Gastroesophageal sphincter (tissue), 4 donors: ENCODE results near the gene TTC14. TPM values are rescaled to one million over a fixed set of nuclear protein-coding genes. Genes with fewer than 3 reads are reported as not detected.
A peak's percentile ranks its signal among the peaks of the same experiment; 100 is the strongest.

Source experiments
- ATAC-seq: fragments of 150-250 bp; one replicate; pipeline ENCODE4 v1.9.1; 2016; ENCODE audit warnings: mild to moderate bottlenecking, moderate library complexity
- H3K27ac ChIP-seq, 4 donors: fragments of 200-600 bp; sonication (generic) in 3 of 4; 1 replicate in 3 of 4; 2 replicates in 1 of 4; pipeline ENCODE4 v1.5.1; 2016 to 2019
- H3K27me3 ChIP-seq: fragments of 200-600 bp; sonication (generic); one replicate; pipeline ENCODE4 v1.5.1; 2019
- H3K36me3 ChIP-seq, 2 donors: fragments of 200-600 bp; sonication (generic); one replicate each; pipeline ENCODE4 v1.5.1; 2019; ENCODE audit warnings: control low read depth in 1 of 2
- H3K4me1 ChIP-seq, 3 donors: fragments of 200-600 bp; sonication (generic); 1 replicate in 2 of 3; 2 replicates in 1 of 3; pipeline ENCODE4 v1.5.1; 2016 to 2019; ENCODE audit warnings: control low read depth in 2 of 3
- H3K4me3 ChIP-seq, 2 donors: fragments of 200-600 bp; sonication (generic); one replicate each; pipeline ENCODE4 v1.5.1; 2019; ENCODE audit warnings: mild to moderate bottlenecking in 1 of 2, moderate library complexity in 1 of 2
- H3K9me3 ChIP-seq, 3 donors: fragments of 200-600 bp; sonication (generic); one replicate each; pipeline ENCODE4 v1.5.1; 2017 to 2019; ENCODE audit warnings: control low read depth in 2 of 3
- EP300 ChIP-seq: sonication (generic); formaldehyde crosslinking; IDR thresholded peaks from one replicate; pipeline ENCODE4 v1.6.1; 2017; ENCODE audit warnings: antibody characterized with exemption, mild to moderate bottlenecking
- POLR2A ChIP-seq, 2 donors: fragments of 450-650 bp; IDR thresholded peaks; one replicate each; pipeline ENCODE4 v1.6.1; 2017; ENCODE audit warnings: antibody characterized with exemption in 2 of 2, mild to moderate bottlenecking in 2 of 2, moderate library complexity in 1 of 2
- POLR2AphosphoS5 ChIP-seq: sonication (generic); formaldehyde crosslinking; IDR thresholded peaks from one replicate; pipeline ENCODE4 v1.6.1; 2017; ENCODE audit warnings: antibody characterized with exemption
- WGBS, 2 donors: methylation state at CpG; one replicate each; pipeline ENCODE4 v1.1.5; 2018; ENCODE audit warnings: low coverage in 1 of 2; 5-methylcytosine and 5-hydroxymethylcytosine counted together
- total RNA-seq, 4 donors: library from RNA; depleted of rRNA; stranded (reverse); fragments of >200 nt; gene quantifications; one replicate each; pipeline ENCODE4 v1.1.0, GENCODE V29; 2016
- TF ChIP-seq, protein P1 (sequence below), 4 experiments: fragments of 200-600 bp in 2 of 4; fragments of 450-650 bp in 2 of 4; sonication (generic) in 1 of 4; IDR thresholded peaks; one replicate each; pipeline ENCODE4 v1.5.1; 2017 to 2019; ENCODE audit warnings: antibody characterized with exemption in 4 of 4, mild to moderate bottlenecking in 2 of 4, moderate library complexity in 2 of 4

The TTC14 gene, protein sequence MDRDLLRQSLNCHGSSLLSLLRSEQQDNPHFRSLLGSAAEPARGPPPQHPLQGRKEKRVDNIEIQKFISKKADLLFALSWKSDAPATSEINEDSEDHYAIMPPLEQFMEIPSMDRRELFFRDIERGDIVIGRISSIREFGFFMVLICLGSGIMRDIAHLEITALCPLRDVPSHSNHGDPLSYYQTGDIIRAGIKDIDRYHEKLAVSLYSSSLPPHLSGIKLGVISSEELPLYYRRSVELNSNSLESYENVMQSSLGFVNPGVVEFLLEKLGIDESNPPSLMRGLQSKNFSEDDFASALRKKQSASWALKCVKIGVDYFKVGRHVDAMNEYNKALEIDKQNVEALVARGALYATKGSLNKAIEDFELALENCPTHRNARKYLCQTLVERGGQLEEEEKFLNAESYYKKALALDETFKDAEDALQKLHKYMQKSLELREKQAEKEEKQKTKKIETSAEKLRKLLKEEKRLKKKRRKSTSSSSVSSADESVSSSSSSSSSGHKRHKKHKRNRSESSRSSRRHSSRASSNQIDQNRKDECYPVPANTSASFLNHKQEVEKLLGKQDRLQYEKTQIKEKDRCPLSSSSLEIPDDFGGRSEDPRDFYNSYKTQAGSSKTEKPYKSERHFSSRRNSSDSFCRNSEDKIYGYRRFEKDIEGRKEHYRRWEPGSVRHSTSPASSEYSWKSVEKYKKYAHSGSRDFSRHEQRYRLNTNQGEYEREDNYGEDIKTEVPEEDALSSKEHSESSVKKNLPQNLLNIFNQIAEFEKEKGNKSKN
- total RNA-seq: 10 to 100 TPM; 21.5 to 79.5 (median 43.5) TPM

GRCh38 chr3:180601688-180602666, at the start of gene TTC14:
TTC14 (plus strand) TSS chr3:180602163; CDS start chr3:180602262, 99 bp downstream.
- H3K4me3 ChIP-seq: peak within 1 kb of the TSS; percentile 58 to 86
- H3K27ac ChIP-seq: peak within 1 kb of the TSS; percentile 12 to 84 (median 82)
- H3K36me3 ChIP-seq: peaks cover 5 to 39% of the 10 kb centered on the region in 2 donors
- no peaks in the 10 kb centered on the region for H3K9me3 ChIP-seq
- H3K27me3 ChIP-seq: no peaks in the 10 kb centered on the region
- H3K4me1 ChIP-seq: peaks cover 5 to 17% (median 7%) of the 10 kb centered on the region in 3 donors
- peak; percentile 99 for ATAC-seq
- WGBS, 2 donors: 8 to 27% methylated on average over 9 to 11 of the region's 70 CpGs
- TF ChIP-seq POLR2AphosphoS5 (peak; percentile 83), POLR2A (IDR thresholded peaks at IDR 0.05) (peak in 1 of 2 donors; percentile 37), EP300 (no peak)
- TF ChIP-seq, protein P1, sequence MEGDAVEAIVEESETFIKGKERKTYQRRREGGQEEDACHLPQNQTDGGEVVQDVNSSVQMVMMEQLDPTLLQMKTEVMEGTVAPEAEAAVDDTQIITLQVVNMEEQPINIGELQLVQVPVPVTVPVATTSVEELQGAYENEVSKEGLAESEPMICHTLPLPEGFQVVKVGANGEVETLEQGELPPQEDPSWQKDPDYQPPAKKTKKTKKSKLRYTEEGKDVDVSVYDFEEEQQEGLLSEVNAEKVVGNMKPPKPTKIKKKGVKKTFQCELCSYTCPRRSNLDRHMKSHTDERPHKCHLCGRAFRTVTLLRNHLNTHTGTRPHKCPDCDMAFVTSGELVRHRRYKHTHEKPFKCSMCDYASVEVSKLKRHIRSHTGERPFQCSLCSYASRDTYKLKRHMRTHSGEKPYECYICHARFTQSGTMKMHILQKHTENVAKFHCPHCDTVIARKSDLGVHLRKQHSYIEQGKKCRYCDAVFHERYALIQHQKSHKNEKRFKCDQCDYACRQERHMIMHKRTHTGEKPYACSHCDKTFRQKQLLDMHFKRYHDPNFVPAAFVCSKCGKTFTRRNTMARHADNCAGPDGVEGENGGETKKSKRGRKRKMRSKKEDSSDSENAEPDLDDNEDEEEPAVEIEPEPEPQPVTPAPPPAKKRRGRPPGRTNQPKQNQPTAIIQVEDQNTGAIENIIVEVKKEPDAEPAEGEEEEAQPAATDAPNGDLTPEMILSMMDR (IDR thresholded peaks at IDR 0.05): peak in 1 of 4 experiments; percentile 8

GRCh38 chr3:180563406-180563805, 38.6 kb upstream of the TTC14 start:
- TF ChIP-seq, protein P1 (IDR thresholded peaks at IDR 0.05): no peak
- TF ChIP-seq POLR2AphosphoS5: no peak
- no peak for TF ChIP-seq EP300
- TF ChIP-seq POLR2A (IDR thresholded peaks at IDR 0.05): no peak
- H3K9me3 ChIP-seq: peaks cover 0 to 19% (median 0%) of the 10 kb centered on the region in 3 donors
- no peak for ATAC-seq
- no peaks in the 10 kb centered on the region for H3K27me3 ChIP-seq
- 68 to 72% methylated on average over 4 of the region's 4 CpGs for WGBS, 2 donors
- H3K27ac ChIP-seq: no peak overlapping the region
- H3K4me1 ChIP-seq: no peaks in the 10 kb centered on the region
- no peaks in the 10 kb centered on the region for H3K36me3 ChIP-seq
- H3K4me3 ChIP-seq: no peak overlapping the region

GRCh38 chr3:180564676-180565075, 37.3 kb upstream of the TTC14 start:
- ATAC-seq: no peak

DNA sequence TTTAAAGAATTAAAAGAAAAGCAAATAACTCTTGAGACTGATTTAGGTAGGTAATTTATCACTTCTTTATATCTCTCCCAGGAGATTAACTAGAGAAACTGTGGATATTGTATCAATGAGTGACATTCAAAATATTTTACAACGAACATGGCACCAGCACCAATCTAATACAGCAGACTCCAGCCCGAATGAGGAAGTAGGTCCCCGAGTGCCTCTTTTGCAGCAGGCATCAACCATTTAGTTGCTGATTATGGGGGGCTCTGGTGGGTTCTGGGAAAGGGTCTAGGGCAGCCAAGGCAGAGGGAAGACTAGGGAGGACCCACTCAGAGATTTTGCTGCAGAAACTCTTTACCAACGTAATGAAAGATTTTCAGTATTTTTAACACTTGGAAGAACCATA, 31.7 kb upstream of the TTC14 start:
- no peak for TF ChIP-seq POLR2A (IDR thresholded peaks at IDR 0.05)
- no peak for TF ChIP-seq EP300
- TF ChIP-seq, protein P1 (IDR thresholded peaks at IDR 0.05): no peak
- no peak for TF ChIP-seq POLR2AphosphoS5
- Histone ChIP-seq H3K9me3 (no peaks in the 10 kb centered on the region), H3K27ac (no peak overlapping the region), H3K4me1 (no peaks in the 10 kb centered on the region), H3K4me3 (no peak overlapping the region), H3K27me3 (no peaks in the 10 kb centered on the region), H3K36me3 (no peaks in the 10 kb centered on the region)
- 61 to 66% methylated on average over 3 of the region's 4 CpGs for WGBS, 2 donors
- no peak for ATAC-seq

More at GRCh38 chr3:180564676-180565075, 37.3 kb upstream of the TTC14 start:
- WGBS, 2 donors: 55 to 62% methylated on average over 2 of the region's 2 CpGs
- Histone ChIP-seq H3K27ac (no peak overlapping the region), H3K4me1 (no peaks in the 10 kb centered on the region), H3K36me3 (no peaks in the 10 kb centered on the region), H3K27me3 (no peaks in the 10 kb centered on the region), H3K9me3 (peaks cover 0 to 12% (median 0%) of the 10 kb centered on the region in 3 donors), H3K4me3 (no peak overlapping the region)
- peak; percentile 23 for TF ChIP-seq POLR2AphosphoS5
- TF ChIP-seq, protein P1 (IDR thresholded peaks at IDR 0.05): no peak
